Measurements from ENCODE around the gene ASXL1. TPM values are rescaled to one million over a fixed set of nuclear protein-coding genes. Genes with fewer than 3 reads are reported as not detected.

ASXL1 gene
- total and polyA plus RNA-seq, 10 of the 15 experiments (the other 5 are each of a cell fraction or from before 2014, with no cell fraction given) = 11.0 to 87.6 (median 56.8) TPM

GRCh38 chr20:32429745-32430360 lies 71.7 kb downstream of the ASXL1 start:
- H4K20me1 ChIP-seq (ENCODE audit: control insufficient read depth, insufficient read depth) = no peaks in the 10 kb centered on the region
- FAIRE-seq (no peak), DNase-seq (ENCODE audit: low read depth, low spot score) (no peak)
- TF ChIP-seq POLR2A (IDR thresholded peaks at IDR 0.05; ENCODE audit: low read depth, low read length) (no peak), RB1 (IDR thresholded peaks at IDR 0.05; ENCODE audit: borderline replicate concordance) (no peak), STAT1 (conservative IDR thresholded peaks at IDR 0.05) (no peak), ZBTB4 (CRISPR knock-in tag; IDR thresholded peaks at IDR 0.05) (no peak), SUZ12 (IDR thresholded peaks at IDR 0.05; ENCODE audit: unreplicated experiment) (no peak), MYC (IDR thresholded peaks at IDR 0.05; ENCODE audit: insufficient read depth, insufficient read length, insufficient replicate concordance, low read length, severe bottlenecking) (no peak), TCF7 (IDR thresholded peaks at IDR 0.05; ENCODE audit: borderline replicate concordance) (no peak), POLR2AphosphoS5 (IDR thresholded peaks at IDR 0.05; ENCODE audit: low read length) (no peak), PKNOX1 (IDR thresholded peaks at IDR 0.05) (no peak), SIN3A (IDR thresholded peaks at IDR 0.05; ENCODE audit: low read depth, low read length) (no peak), MYB (IDR thresholded peaks at IDR 0.05; ENCODE audit: borderline replicate concordance, low read depth, low read length) (no peak), ELK1 (IDR thresholded peaks at IDR 0.05; ENCODE audit: low read depth, low read length) (no peak), IRF5 (IDR thresholded peaks at IDR 0.05; ENCODE audit: borderline replicate concordance) (no peak), TARDBP (IDR thresholded peaks at IDR 0.05; ENCODE audit: borderline replicate concordance) (no peak), CBX3 (IDR thresholded peaks at IDR 0.05; ENCODE audit: borderline replicate concordance, low read depth) (no peak), SIX5 (IDR thresholded peaks at IDR 0.05; ENCODE audit: low read depth, low read length, severe bottlenecking) (no peak), BMI1 (IDR thresholded peaks at IDR 0.05; ENCODE audit: borderline replicate concordance) (no peak)

More at GRCh38 chr20:32429745-32430360, 71.7 kb downstream of the ASXL1 start:
- 97% methylated on average over 15 of the region's 16 CpGs for WGBS (ENCODE audit: insufficient coverage, insufficient replicate concordance, low lambda C conversion rate, missing lambda C conversion rate)
- peaks cover 2% of the 10 kb centered on the region; the same call in 1 of the 2 replicates for H3K79me2 ChIP-seq (ENCODE audit: control insufficient read depth, insufficient read depth, low read length)
- intact Hi-C loops (cut with micrococcal nuclease; ENCODE audit: unreplicated experiment) = no loop called here
- no peak for ATAC-seq
- in situ Hi-C loops (cut with MboI) = no loop called here
- H3K27me3 ChIP-seq (replicated peaks in 1 of 2; ENCODE audit: control insufficient read depth in 2 of 2, insufficient read depth in 2 of 2, low read length in 1 of 2) = no peaks in the 10 kb centered on the region
- H3K4me1 ChIP-seq (ENCODE audit: control insufficient read depth, insufficient read depth, low read length) = no peaks in the 10 kb centered on the region
- no TSS peak for BruUV-seq (replicated peaks)
- no peak overlapping the region for H3K4me3 ChIP-seq
- RAD21 ChIA-PET (ENCODE audit: unreplicated experiment) = interaction anchor here (1.1 kb wide), 1 partner anchor 121 kb away, joined by 4 read pairs; no protein-coding TSS in a partner anchor
- H3K36me3 ChIP-seq (ENCODE audit: control insufficient read depth in 2 of 2, insufficient read depth in 2 of 2, low read length in 1 of 2) = peaks cover 30 to 42% of the 10 kb centered on the region in 2 experiments
- POLR2A ChIA-PET = interaction anchor here (0.9 kb wide), 1 partner anchor 33 kb away, joined by 5 read pairs; no protein-coding TSS in a partner anchor
- H3K27ac ChIP-seq (ENCODE audit: control insufficient read depth, insufficient read depth) = no peak overlapping the region
- CTCF ChIA-PET = no interaction called here
- no peak overlapping the region for H3K4me2 ChIP-seq (ENCODE audit: control insufficient read depth, insufficient read depth)
- SMC1A ChIA-PET (ENCODE audit: uncharacterized antibody, unreplicated experiment) = no interaction called here
- H3K9me3 ChIP-seq (replicated peaks; ENCODE audit: control insufficient read depth, insufficient read depth, low read length) = no peaks in the 10 kb centered on the region
- no peak overlapping the region for H2AFZ ChIP-seq (ENCODE audit: control insufficient read depth, low read depth, low read length)
- no peak overlapping the region for H3K9ac ChIP-seq (ENCODE audit: control insufficient read depth, insufficient read depth, low read length)
